Left renal cortex interstitium (tissue), 4 donors: ENCODE results near the gene BTBD7. TPM values are rescaled to one million over a fixed set of nuclear protein-coding genes. Genes with fewer than 3 reads are reported as not detected.

ENCODE experiments used
- DNase-seq, 4 donors: peaks; one replicate each; pipeline ENCODE4 v3.0.0-alpha.2; 2013; ENCODE audit warnings: low read depth in 4 of 4, low spot score in 2 of 4, missing footprints in 1 of 4
- polyA plus RNA-seq, 4 donors: library from polyadenylated mRNA; unstranded; fragments of 120-200 nt; gene quantifications; one replicate each; pipeline ENCODE4 v1.2.1, GENCODE V29; 2013; ENCODE audit not compliant: insufficient read length in 4 of 4

The BTBD7 gene
- polyA plus RNA-seq, 4 donors = 42.6 to 59.2 (median 49.0) TPM

DNA sequence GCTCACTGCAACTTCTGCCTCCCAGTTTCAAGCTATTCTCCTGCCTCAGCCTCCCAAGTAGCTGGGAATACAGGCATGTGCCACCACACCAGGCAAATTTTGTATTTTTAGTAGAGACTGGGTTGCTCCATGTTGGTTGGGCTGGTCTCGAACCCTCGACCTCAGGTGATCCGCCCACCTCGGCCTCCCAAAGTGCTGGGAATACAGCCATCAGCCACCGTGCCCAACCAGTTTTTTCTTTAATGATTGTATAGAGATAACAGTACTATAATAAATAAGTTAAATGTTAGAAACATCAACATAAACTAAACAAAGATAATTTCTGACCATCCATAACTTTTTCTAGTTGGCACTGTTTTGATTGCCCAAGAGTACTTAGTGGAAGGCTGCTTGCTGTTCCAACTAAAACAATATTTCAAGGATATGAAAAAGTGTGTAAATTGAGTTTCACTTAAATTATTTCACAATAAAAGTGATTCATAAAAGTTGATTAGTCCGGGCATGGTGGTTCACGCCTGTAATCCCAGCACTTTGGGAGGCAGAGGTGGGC lies 131.6 kb downstream of the BTBD7 start:
- no peak for DNase-seq

DNA sequence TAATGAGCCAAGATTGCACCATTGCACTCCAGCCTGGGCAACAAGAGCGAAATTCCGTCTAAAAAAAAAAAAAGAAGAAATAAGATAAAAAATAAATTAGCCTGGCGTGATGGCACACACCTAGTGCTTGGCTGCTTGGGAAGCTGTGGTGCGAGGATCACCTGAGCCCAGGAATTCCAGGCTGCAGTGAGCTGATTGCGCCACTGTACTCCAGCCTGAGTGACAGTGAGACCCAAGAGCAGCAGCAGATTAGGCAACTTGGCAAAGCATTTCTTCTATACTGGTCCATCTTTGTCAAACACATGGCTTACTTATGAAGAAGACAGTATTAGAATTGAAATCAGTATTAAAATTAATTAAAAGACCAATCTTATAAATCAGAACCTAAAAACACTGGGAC lies 132.3 kb downstream of the BTBD7 start:
- no peak for DNase-seq

DNA sequence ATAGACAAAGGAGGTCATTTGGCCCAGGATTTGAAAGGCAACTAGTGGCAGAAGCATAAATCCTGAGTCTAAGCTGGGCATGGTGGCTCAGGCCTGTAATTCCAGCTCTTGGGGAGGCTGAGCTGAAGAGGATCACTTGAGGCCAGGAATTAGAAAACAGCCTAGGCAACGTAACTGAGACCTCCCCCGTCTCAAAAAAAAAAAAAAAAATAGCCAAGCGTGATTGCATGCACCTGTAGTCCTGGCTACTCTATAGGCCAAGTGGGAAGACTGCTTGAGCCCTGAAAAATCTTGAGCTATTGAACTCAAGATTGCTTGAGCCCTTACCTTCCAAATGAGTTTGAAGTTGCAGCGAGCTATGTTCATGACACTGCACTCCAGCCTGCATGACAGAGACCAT lies 133.8 kb downstream of the BTBD7 start:
- no peak for DNase-seq

DNA sequence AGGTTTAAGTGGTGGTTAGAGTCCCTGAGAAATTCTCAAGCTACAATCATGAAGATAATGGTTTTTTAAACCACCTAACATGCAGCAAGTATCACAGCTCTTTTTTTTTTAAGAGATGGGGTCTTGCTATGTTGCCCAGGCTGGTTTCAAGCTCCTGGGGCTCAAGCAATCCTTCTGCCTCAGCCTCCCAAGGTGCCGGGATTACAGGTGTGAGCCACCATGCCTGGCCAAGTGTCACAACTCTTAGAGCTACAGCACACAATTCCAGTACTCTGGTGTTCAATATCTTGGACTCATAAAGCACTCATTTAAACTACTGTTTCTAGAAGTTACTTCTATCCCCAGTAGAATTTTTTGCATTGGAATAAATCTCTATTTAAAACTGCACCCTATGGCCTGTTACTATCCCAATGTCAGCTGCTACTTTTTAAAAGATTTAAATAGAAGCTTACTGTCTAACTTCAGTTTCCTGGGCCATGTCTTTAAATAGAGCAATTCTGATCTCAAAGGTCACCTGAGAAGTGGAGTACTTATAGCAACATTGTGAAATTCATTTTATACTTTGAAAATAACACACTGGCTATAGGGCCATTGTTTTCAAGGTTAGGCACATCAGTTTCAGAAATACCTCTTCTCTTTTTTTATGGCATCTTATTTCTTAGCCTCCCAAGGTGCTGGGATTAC lies 137.4 kb downstream of the BTBD7 start:
- DNase-seq = no peak

Other genes starting within 250 kb of the BTBD7 start
- gene ITPK1, start 217.1 kb downstream of the BTBD7 start, polyA plus RNA-seq = 10 to 100 TPM; 26.9 to 36.1 (median 34.2) TPM
- 10 to 100 TPM; 37.2 to 46.0 (median 43.7) TPM for gene MOAP1, start 148.1 kb downstream of the BTBD7 start, polyA plus RNA-seq
- 10 to 100 TPM; 34.2 to 42.5 (median 39.4) TPM for gene LYSET, start 147.7 kb downstream of the BTBD7 start, polyA plus RNA-seq
- gene GON7, start 126.0 kb downstream of the BTBD7 start, polyA plus RNA-seq = 10 to 100 TPM; 17.5 to 20.9 (median 19.6) TPM
- 10 to 100 TPM; 35.4 to 43.1 (median 36.6) TPM for gene UBR7, start 125.8 kb downstream of the BTBD7 start, polyA plus RNA-seq
- gene COX8C, start 14.1 kb upstream of the BTBD7 start, polyA plus RNA-seq = 1 to 10 TPM in 1 of 4 donors, under 1 TPM in 3; 0.33 to 1.3 (median 0.42) TPM
- gene UNC79, start 97.9 kb upstream of the BTBD7 start, polyA plus RNA-seq = 1 to 10 TPM in 2 of 4 donors, under 1 TPM in 2; 0.75 to 1.5 (median 1.1) TPM